ENCODE data around the gene CCDC112. TPM values are rescaled to one million over a fixed set of nuclear protein-coding genes. Genes with fewer than 3 reads are reported as not detected.

The CCDC112 gene
- total and polyA plus RNA-seq, 2 of the 13 experiments (the other 11 are each of a cell fraction or from before 2014, with no cell fraction given), result 1.1 to 2.8 TPM

GRCh38 chr5:115296124-115297022 is at the start of gene CCDC112 (continued):
- no peak for TF ChIP-seq STAT6 (CRISPR knock-in tag; IDR thresholded peaks at IDR 0.05; ENCODE audit: borderline replicate concordance)
- TF ChIP-seq BRD4 (CRISPR knock-in tag; IDR thresholded peaks at IDR 0.05), result no peak
- peak; percentile 64; the same call in 1 of the 2 replicates for TF ChIP-seq ZNF605 (CRISPR knock-in tag; IDR thresholded peaks at IDR 0.05)
- TF ChIP-seq ZNF766 (CRISPR knock-in tag; IDR thresholded peaks at IDR 0.05; ENCODE audit: borderline replicate concordance), result no peak; the same call in 1 of the 2 replicates
- no peak for TF ChIP-seq PLRG1 (conservative IDR thresholded peaks at IDR 0.05)
- no peak for TF ChIP-seq ZNF33A (CRISPR knock-in tag; IDR thresholded peaks at IDR 0.05; ENCODE audit: borderline replicate concordance)
- TF ChIP-seq TEF (CRISPR knock-in tag; IDR thresholded peaks at IDR 0.05), result no peak
- TF ChIP-seq ZNF7 (CRISPR knock-in tag; IDR thresholded peaks at IDR 0.05), result no peak
- no peak for TF ChIP-seq MBD4 (IDR thresholded peaks at IDR 0.05; ENCODE audit: borderline replicate concordance, low read length)
- TF ChIP-seq ZNF510 (CRISPR knock-in tag; IDR thresholded peaks at IDR 0.05; ENCODE audit: low read depth), result no peak
- TF ChIP-seq PHF21A (CRISPR knock-in tag; IDR thresholded peaks at IDR 0.05), result no peak
- TF ChIP-seq ZNF879 (CRISPR knock-in tag; IDR thresholded peaks at IDR 0.05), result 0 out of 2 replicates have a peak, but pooled peaks have one; percentile 51
- no peak for TF ChIP-seq ZNF710 (CRISPR knock-in tag; IDR thresholded peaks at IDR 0.05; ENCODE audit: borderline replicate concordance)
- 0 out of 2 replicates have a peak, but pooled peaks have one; percentile 23 for TF ChIP-seq ZC3H13 (CRISPR knock-in tag; IDR thresholded peaks at IDR 0.05)
- TF ChIP-seq ZNF382 (CRISPR knock-in tag; IDR thresholded peaks at IDR 0.05; ENCODE audit: borderline replicate concordance), result no peak
- TF ChIP-seq HNF4G (IDR thresholded peaks at IDR 0.05; ENCODE audit: borderline replicate concordance, low read depth, low read length), result no peak
- no peak for TF ChIP-seq HNF4G (CRISPR knock-in tag; IDR thresholded peaks at IDR 0.05; ENCODE audit: borderline replicate concordance, low read depth)
- TF ChIP-seq SRF (IDR thresholded peaks at IDR 0.05; ENCODE audit: low read depth, low read length), result no peak
- no peak for TF ChIP-seq MTF1 (CRISPR knock-in tag; IDR thresholded peaks at IDR 0.05)
- TF ChIP-seq ZNF552 (CRISPR knock-in tag; IDR thresholded peaks at IDR 0.05; ENCODE audit: borderline replicate concordance), result no peak
- no peak for TF ChIP-seq ZNF672 (CRISPR knock-in tag; IDR thresholded peaks at IDR 0.05)
- 0 out of 2 replicates have a peak, but pooled peaks have one; percentile 60 for TF ChIP-seq AHR (CRISPR knock-in tag; IDR thresholded peaks at IDR 0.05)
- TF ChIP-seq KAT8 (CRISPR knock-in tag; IDR thresholded peaks at IDR 0.05), result peak; percentile 34; the same call in 1 of the 2 replicates
- TF ChIP-seq TCF7L2 (IDR thresholded peaks at IDR 0.05; ENCODE audit: low read depth, low read length), result no peak
- TF ChIP-seq FOSL2 (CRISPR knock-in tag; IDR thresholded peaks at IDR 0.05), result no peak
- TF ChIP-seq RAD51 (IDR thresholded peaks at IDR 0.05; ENCODE audit: borderline replicate concordance), result no peak
